GM23338 (cell line): Measurements from ENCODE around the gene OPRM1.

Source experiments
- CREB1 ChIP-seq: fragments of 250-450 bp; sonication (Bioruptor Pico); IDR thresholded peaks from 2 replicates; pipeline ENCODE4 v1.5.0; 2020; ENCODE audit warnings: low read depth, mild to moderate bottlenecking, moderate library complexity
- EZH2 ChIP-seq: fragments of 200-600 bp; sonication (generic); IDR thresholded peaks from one replicate; pipeline ENCODE4 v1.8.0; 2017; ENCODE audit warnings: antibody characterized with exemption, mild to moderate bottlenecking, low read depth; ENCODE audit not compliant: unreplicated experiment
- EZH2phosphoT487 ChIP-seq: fragments of 200-600 bp; sonication (generic); IDR thresholded peaks from one replicate; pipeline ENCODE4 v1.8.1; 2018; ENCODE audit warnings: antibody characterized with exemption; ENCODE audit not compliant: unreplicated experiment
- NANOG ChIP-seq: IDR thresholded peaks from 2 replicates; pipeline ENCODE4 v1.6.1; 2016; ENCODE audit warnings: antibody characterized with exemption, borderline replicate concordance
- POLR2AphosphoS5 ChIP-seq: IDR thresholded peaks from 2 replicates; pipeline ENCODE4 v1.6.1; 2016; ENCODE audit warnings: antibody characterized with exemption, low read depth
- ZNF114 ChIP-seq: fragments of 250-450 bp; sonication (Bioruptor Pico); IDR thresholded peaks from 2 replicates; pipeline ENCODE4 v1.5.0; 2020; ENCODE audit warnings: mild to moderate bottlenecking, moderate library complexity
- TF ChIP-seq, protein P1 (sequence below), 2 experiments: fragments of 200-600 bp in 1 of 2; sonication (generic) in 1 of 2; conservative IDR thresholded peaks; 2 replicates each; pipeline versions ENCODE4 v1.5.1 to v1.6.1; 2016 to 2017; ENCODE audit warnings: antibody characterized with exemption in 2 of 2, low read depth in 2 of 2, mild to moderate bottlenecking in 2 of 2, moderate library complexity in 1 of 2
- TF ChIP-seq, protein P2 (sequence below): IDR thresholded peaks from 2 replicates; pipeline ENCODE4 v1.6.1; 2016; ENCODE audit warnings: antibody characterized with exemption
- TF ChIP-seq, protein P3 (sequence below): IDR thresholded peaks from one replicate; pipeline ENCODE4 v1.6.1; 2018; ENCODE audit warnings: antibody characterized with exemption; ENCODE audit not compliant: unreplicated experiment
- TF ChIP-seq, protein P4 (sequence below): fragments of 250-450 bp; sonication (Bioruptor Pico); IDR thresholded peaks from 2 replicates; pipeline ENCODE4 v1.5.0; 2020; ENCODE audit warnings: mild to moderate bottlenecking, moderate library complexity

DNA sequence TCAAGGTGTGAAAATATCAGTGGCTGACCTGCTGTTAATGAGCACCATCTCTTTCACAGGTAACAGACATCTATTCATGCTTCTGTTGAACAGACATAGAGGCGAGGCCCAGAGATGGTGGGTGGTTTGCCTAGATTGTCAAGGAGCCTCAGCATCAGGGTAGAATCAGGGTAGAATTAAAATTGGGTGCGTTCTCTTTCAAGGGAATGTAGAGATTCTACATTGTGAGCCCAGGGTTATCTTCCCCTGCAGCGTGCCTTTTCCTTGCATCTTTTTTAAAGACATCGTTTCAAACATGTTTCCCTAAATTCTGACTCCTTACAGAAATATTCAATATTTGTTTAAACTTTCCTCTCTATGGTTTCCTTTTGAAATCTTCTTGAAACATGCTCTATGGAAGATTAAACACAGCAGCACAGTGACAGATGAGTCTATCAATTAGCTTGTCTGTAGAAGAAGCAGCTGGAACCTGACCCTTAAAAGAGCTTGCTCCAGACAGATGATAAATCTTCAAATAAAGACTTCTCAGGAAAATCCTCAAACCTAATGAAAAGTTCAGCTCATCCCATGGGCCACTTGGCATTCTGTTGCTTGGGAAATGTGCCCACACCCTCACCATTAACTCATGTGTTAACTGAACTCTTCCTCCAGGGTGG, 197.7 kb downstream of the OPRM1 start:
- TF ChIP-seq, protein P1, sequence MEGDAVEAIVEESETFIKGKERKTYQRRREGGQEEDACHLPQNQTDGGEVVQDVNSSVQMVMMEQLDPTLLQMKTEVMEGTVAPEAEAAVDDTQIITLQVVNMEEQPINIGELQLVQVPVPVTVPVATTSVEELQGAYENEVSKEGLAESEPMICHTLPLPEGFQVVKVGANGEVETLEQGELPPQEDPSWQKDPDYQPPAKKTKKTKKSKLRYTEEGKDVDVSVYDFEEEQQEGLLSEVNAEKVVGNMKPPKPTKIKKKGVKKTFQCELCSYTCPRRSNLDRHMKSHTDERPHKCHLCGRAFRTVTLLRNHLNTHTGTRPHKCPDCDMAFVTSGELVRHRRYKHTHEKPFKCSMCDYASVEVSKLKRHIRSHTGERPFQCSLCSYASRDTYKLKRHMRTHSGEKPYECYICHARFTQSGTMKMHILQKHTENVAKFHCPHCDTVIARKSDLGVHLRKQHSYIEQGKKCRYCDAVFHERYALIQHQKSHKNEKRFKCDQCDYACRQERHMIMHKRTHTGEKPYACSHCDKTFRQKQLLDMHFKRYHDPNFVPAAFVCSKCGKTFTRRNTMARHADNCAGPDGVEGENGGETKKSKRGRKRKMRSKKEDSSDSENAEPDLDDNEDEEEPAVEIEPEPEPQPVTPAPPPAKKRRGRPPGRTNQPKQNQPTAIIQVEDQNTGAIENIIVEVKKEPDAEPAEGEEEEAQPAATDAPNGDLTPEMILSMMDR (conservative IDR thresholded peaks at IDR 0.05; ENCODE audit: low read depth in 2 of 2): no peak
- no peak for TF ChIP-seq POLR2AphosphoS5
- TF ChIP-seq EZH2: no peak
- TF ChIP-seq, protein P2, sequence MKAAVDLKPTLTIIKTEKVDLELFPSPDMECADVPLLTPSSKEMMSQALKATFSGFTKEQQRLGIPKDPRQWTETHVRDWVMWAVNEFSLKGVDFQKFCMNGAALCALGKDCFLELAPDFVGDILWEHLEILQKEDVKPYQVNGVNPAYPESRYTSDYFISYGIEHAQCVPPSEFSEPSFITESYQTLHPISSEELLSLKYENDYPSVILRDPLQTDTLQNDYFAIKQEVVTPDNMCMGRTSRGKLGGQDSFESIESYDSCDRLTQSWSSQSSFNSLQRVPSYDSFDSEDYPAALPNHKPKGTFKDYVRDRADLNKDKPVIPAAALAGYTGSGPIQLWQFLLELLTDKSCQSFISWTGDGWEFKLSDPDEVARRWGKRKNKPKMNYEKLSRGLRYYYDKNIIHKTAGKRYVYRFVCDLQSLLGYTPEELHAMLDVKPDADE: no peak
- TF ChIP-seq NANOG: no peak
- TF ChIP-seq, protein P3, sequence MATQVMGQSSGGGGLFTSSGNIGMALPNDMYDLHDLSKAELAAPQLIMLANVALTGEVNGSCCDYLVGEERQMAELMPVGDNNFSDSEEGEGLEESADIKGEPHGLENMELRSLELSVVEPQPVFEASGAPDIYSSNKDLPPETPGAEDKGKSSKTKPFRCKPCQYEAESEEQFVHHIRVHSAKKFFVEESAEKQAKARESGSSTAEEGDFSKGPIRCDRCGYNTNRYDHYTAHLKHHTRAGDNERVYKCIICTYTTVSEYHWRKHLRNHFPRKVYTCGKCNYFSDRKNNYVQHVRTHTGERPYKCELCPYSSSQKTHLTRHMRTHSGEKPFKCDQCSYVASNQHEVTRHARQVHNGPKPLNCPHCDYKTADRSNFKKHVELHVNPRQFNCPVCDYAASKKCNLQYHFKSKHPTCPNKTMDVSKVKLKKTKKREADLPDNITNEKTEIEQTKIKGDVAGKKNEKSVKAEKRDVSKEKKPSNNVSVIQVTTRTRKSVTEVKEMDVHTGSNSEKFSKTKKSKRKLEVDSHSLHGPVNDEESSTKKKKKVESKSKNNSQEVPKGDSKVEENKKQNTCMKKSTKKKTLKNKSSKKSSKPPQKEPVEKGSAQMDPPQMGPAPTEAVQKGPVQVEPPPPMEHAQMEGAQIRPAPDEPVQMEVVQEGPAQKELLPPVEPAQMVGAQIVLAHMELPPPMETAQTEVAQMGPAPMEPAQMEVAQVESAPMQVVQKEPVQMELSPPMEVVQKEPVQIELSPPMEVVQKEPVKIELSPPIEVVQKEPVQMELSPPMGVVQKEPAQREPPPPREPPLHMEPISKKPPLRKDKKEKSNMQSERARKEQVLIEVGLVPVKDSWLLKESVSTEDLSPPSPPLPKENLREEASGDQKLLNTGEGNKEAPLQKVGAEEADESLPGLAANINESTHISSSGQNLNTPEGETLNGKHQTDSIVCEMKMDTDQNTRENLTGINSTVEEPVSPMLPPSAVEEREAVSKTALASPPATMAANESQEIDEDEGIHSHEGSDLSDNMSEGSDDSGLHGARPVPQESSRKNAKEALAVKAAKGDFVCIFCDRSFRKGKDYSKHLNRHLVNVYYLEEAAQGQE: no peak
- TF ChIP-seq CREB1 (CRISPR knock-in tag): no peak
- no peak for TF ChIP-seq EZH2phosphoT487
- TF ChIP-seq ZNF114: no peak
- TF ChIP-seq, protein P4, sequence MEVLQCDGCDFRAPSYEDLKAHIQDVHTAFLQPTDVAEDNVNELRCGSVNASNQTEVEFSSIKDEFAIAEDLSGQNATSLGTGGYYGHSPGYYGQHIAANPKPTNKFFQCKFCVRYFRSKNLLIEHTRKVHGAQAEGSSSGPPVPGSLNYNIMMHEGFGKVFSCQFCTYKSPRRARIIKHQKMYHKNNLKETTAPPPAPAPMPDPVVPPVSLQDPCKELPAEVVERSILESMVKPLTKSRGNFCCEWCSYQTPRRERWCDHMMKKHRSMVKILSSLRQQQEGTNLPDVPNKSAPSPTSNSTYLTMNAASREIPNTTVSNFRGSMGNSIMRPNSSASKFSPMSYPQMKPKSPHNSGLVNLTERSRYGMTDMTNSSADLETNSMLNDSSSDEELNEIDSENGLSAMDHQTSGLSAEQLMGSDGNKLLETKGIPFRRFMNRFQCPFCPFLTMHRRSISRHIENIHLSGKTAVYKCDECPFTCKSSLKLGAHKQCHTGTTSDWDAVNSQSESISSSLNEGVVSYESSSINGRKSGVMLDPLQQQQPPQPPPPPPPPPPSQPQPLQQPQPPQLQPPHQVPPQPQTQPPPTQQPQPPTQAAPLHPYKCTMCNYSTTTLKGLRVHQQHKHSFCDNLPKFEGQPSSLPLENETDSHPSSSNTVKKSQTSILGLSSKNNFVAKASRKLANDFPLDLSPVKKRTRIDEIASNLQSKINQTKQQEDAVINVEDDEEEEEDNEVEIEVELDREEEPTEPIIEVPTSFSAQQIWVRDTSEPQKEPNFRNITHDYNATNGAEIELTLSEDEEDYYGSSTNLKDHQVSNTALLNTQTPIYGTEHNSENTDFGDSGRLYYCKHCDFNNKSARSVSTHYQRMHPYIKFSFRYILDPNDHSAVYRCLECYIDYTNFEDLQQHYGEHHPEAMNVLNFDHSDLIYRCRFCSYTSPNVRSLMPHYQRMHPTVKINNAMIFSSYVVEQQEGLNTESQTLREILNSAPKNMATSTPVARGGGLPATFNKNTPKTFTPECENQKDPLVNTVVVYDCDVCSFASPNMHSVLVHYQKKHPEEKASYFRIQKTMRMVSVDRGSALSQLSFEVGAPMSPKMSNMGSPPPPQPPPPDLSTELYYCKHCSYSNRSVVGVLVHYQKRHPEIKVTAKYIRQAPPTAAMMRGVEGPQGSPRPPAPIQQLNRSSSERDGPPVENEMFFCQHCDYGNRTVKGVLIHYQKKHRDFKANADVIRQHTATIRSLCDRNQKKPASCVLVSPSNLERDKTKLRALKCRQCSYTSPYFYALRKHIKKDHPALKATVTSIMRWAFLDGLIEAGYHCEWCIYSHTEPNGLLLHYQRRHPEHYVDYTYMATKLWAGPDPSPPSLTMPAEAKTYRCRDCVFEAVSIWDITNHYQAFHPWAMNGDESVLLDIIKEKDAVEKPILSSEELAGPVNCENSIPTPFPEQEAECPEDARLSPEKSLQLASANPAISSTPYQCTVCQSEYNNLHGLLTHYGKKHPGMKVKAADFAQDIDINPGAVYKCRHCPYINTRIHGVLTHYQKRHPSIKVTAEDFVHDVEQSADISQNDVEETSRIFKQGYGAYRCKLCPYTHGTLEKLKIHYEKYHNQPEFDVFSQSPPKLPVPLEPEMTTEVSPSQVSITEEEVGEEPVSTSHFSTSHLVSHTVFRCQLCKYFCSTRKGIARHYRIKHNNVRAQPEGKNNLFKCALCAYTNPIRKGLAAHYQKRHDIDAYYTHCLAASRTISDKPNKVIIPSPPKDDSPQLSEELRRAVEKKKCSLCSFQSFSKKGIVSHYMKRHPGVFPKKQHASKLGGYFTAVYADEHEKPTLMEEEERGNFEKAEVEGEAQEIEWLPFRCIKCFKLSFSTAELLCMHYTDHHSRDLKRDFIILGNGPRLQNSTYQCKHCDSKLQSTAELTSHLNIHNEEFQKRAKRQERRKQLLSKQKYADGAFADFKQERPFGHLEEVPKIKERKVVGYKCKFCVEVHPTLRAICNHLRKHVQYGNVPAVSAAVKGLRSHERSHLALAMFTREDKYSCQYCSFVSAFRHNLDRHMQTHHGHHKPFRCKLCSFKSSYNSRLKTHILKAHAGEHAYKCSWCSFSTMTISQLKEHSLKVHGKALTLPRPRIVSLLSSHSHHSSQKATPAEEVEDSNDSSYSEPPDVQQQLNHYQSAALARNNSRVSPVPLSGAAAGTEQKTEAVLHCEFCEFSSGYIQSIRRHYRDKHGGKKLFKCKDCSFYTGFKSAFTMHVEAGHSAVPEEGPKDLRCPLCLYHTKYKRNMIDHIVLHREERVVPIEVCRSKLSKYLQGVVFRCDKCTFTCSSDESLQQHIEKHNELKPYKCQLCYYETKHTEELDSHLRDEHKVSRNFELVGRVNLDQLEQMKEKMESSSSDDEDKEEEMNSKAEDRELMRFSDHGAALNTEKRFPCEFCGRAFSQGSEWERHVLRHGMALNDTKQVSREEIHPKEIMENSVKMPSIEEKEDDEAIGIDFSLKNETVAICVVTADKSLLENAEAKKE (CRISPR knock-in tag): no peak
